GM04503 (cell line): Measurements from ENCODE around the gene FARP1.
"Not testable (repeated sequence)": the region's sequence is repeated elsewhere in the genome, so short reads cannot be mapped to it uniquely, and the experiment has no call there.

Experiments used
- DNase-seq: peaks from one replicate; pipeline ENCODE4 v3.0.0-alpha.2; 2012; ENCODE audit warnings: low read depth

FARP1 gene

GRCh38 chr13:98403076-98403475 lies 260.2 kb downstream of the FARP1 start:
- DNase-seq, result no peak

- DNase-seq, result no peak
These were observed 262.2 kb downstream of the FARP1 start for GRCh38 chr13:98405107-98405571.

GRCh38 chr13:98405690-98406344 lies 262.9 kb downstream of the FARP1 start:
- no peak for DNase-seq

- no peak for DNase-seq
These were observed 263.5 kb downstream of the FARP1 start for GRCh38 chr13:98406427-98406826.

GRCh38 chr13:98406971-98407370 lies 264.1 kb downstream of the FARP1 start:
- DNase-seq, result no peak

GRCh38 chr13:98407575-98407974 lies 264.7 kb downstream of the FARP1 start:
- no peak for DNase-seq

GRCh38 chr13:98409281-98409680 lies 266.4 kb downstream of the FARP1 start:
- DNase-seq, result no peak

- no peak for DNase-seq
These were observed 267.7 kb downstream of the FARP1 start for GRCh38 chr13:98410612-98411011.

- DNase-seq, result no peak
These were observed 268.1 kb downstream of the FARP1 start for GRCh38 chr13:98411013-98411412.

GRCh38 chr13:98411617-98412265 lies 268.8 kb downstream of the FARP1 start:
- DNase-seq, result no peak

- not testable (repeated sequence) for DNase-seq
These were observed 270.4 kb downstream of the FARP1 start for GRCh38 chr13:98413278-98413677.

- DNase-seq, result no peak
These were observed 270.9 kb downstream of the FARP1 start for GRCh38 chr13:98413796-98414195.

- DNase-seq, result no peak
These were observed 272.6 kb downstream of the FARP1 start for GRCh38 chr13:98415326-98416070.

- DNase-seq, result no peak
These were observed 273.5 kb downstream of the FARP1 start for GRCh38 chr13:98416408-98416807.

- DNase-seq, result no peak
These were observed 277.1 kb downstream of the FARP1 start for GRCh38 chr13:98419786-98420553.

- no peak for DNase-seq
These were observed 277.8 kb downstream of the FARP1 start for GRCh38 chr13:98420554-98421175.

GRCh38 chr13:98422046-98422445 lies 279.2 kb downstream of the FARP1 start:
- DNase-seq, result no peak

GRCh38 chr13:98423417-98423816 lies 280.5 kb downstream of the FARP1 start:
- no peak for DNase-seq

GRCh38 chr13:98427331-98427995 lies 284.6 kb downstream of the FARP1 start:
- no peak for DNase-seq

GRCh38 chr13:98428256-98428966 lies 285.5 kb downstream of the FARP1 start:
- DNase-seq, result no peak

GRCh38 chr13:98429081-98429480 lies 286.2 kb downstream of the FARP1 start:
- DNase-seq, result no peak
